NOMO-1 treated with dmso at 0.1 percent for 144 hours (cell line): ENCODE measurements around the gene COL4A2.
"Not testable (repeated sequence)": the region's sequence is repeated elsewhere in the genome, so short reads cannot be mapped to it uniquely, and the experiment has no call there.

ENCODE experiments used
- DNase-seq: peaks from one replicate; lab custom pipeline; 2025; ENCODE audit not compliant: unreplicated experiment; lab: John Stamatoyannopoulos, UW

COL4A2 gene

DNA sequence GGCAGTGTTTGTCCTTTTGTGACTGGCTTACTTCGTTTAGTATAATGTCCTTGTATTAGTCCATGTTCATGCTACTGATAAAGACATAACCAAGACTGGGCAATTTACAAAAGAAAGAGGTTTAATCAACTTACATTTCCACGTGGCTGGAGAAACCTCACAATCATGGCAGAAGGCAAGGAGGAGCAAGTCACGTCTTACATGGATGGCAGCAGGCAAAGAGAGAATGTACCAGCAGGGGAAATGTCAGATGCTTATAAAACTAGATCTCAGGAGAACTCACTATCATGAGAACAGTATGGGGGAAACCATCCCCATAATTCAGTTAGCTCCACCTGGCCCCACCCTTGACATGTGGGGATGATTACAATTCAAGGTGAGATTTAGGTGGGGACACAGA, 14.5 kb downstream of the COL4A2 start:
- not testable (repeated sequence) for DNase-seq

DNA sequence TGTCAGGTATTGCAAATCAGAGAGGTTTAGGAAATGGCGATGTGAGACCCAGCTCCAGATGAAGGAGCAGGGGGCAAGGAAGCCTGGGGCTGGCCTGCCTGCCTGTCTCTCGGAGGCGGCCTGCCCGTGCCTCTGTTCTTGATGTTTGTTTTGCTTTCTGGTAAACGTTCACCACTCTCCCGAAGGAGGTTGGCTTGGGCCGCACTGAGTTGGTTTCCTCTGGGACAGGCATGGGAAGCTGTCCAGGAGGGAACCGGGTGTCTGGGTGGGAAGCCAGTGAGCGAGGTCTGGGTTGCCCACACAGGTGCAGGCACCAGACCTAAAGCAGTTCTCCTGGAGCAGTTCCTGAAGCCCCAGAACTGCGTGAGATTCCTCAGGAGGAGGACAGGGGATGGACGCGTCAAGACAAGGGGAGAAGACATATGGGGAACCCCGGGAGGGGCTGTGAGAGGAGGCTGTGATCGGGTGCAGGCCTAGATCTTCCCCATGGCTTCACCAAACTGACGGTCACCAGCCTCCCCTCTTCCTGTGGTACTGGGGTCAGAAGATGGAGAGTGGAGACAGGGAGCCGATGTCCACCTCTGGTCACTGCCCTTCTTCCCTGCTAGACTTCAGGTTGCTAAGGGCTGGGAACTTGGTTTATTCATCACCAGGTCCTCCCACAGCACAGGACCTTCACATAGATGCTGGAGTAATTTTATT, 15.2 kb downstream of the COL4A2 start:
- no peak for DNase-seq

DNA sequence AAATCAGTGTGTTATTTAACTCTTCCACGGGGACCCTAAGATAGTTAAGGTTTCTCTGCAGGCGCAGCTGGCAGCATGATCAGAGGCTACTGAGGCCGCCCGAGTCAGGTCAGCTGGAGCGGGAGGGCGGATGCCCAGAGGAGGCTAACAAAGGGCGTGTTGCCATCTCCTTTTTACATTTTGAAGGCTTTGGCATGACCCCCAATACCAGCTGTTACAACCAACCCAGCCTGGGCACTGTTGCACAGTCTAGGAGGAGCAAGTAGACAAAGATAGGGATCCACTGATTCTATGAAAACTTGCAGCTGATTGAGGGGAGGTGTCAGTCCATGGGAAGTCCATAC, 15.7 kb downstream of the COL4A2 start:
- no peak for DNase-seq

DNA sequence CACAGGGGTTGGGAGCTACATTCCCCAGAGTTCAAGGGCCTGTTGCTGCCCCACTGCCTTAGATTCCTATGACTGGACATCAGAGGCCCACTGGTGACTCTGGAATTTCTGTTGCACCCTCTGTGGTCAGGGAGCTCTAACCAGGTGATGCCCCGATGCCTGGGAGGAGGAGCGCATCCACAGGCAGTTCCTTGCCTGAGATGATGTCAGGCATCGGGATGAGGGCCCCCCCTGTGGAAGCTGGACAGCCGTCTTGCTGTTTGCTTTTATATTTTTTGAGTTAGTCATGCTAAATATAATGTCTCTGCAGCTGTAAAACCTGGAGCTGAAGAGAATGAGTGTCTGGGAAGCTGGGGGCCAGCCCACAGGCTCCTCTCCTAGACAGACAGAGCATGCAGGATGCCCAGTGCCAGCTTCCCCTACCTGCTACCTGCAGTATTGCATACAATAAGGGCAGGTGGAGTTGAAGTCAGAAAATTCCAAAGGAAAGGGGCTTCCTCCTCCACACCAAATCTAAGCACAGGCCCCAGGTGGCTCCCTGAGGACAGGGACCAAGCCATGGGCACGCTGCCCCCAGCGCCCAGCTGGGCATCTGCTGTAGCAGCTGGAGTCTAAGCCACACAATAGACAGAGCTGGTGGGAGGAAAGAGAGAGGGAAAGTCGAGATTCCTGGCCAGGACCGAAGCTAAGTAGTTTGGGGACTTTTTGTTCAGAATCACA, 16.2 kb downstream of the COL4A2 start:
- no peak for DNase-seq

DNA sequence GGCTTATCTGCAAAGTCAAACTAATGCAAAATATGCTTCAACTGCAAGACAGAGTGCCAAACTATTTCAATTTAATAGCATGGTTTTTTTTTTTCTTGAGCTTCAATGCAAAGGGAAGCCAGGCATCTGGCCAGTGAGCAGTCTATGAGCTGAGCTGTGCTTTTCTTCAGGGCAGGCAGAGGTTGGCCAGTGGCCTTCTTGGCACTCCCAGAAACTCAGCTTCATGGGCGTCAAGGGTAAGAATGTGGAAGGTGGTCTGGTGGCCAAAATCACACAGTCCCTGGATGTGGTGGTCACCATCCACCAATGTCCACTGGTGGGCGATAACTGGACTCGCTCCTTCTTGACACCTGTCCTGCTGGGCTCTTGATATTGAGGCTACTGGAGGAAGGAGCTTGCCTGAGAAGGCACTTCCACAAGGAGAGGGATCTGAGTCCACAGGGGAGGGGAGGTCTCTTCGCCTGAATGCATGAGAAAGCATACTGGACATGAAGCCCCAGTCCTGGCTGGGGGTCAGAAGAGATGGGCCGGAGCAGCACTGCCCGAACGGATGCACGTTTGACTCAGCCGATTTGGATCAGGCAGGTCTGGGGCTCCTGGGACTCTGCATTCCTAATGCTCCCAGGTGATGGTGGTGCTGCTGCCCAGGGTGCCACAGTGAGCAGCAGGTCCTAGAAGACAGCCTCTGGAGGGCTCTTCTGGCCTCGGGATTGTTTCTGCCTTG, 17.1 kb downstream of the COL4A2 start:
- no peak for DNase-seq

DNA sequence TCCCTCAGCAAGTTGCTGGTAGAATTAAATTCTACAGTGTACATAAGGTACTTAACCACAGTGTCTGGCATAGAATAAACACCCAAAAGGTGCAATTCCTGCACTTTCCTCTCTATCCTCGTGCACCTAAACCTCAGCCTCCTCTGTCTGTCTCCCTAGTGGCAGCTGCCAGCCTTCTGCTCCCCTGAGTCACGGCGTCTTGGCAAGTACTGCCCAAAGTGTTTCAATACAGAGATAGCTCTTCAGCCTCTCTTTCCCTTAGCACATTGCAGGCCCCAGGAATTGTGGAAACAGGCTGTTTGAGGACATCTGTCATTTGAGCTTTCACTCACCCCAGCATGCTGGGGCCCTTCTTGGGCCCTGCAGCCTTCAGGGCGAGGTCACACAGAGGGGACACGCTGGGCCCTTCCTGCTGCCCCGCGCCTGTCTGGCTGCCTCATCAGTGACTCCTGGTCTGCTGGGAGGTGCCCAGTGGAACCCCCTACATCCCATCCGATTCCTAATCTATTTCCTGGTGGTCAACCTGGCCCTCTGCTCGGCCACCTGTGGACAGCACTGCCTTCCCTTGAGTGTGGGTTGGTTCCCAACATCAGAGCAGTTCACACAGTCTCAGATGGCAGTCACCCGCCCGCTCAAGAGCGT, 19.3 kb downstream of the COL4A2 start:
- no peak for DNase-seq

DNA sequence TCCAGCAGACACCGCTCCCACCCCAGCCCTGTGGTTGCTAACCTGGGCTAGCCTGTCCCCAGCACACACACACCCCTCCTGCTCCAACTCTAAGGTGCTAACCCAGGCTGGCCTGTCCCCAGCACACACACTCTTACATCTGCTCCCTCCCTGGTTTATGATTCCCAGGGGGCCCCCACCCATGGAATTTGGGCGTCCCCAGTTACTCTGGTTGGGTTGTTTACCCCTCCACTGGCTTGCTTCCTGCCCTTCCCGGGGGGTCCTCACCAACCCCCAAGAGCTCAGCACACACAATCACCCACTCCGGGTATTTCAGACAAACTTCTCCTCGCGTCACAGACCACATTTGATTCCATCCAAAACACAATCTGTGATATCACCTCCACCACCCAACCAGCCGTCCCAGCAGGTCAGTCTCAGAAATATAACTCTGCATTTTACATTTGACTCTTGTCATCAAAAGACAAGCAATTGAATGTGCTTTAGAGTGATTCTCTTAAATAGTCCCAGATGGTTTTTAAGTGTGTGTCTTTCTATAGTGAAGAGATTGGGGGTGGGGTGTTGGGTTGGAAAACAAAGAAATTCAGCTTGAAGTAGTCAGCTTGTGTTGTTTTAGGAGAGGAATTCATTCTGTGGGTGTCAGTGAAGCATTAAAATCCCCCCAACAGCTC, 20.1 kb downstream of the COL4A2 start:
- no peak for DNase-seq

DNA sequence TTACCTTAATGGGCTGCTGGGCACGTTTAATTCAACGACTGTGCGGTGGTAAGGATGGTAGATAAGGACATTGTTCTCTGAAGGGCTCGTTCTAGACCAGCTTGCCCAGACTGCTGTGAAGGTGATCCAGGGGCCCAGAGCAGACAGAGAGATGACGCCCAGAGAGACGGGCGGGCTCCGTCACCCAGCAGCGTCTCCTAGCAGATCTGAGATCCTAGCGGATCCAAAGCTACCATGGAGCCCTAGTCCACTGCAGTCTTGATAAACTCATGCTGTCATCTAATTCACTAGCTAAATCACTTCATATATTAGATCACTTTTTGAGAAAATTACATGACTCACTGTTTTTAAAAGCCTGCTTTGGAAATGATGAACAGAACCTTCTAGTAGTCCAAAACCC, 21.5 kb downstream of the COL4A2 start:
- no peak for DNase-seq

DNA sequence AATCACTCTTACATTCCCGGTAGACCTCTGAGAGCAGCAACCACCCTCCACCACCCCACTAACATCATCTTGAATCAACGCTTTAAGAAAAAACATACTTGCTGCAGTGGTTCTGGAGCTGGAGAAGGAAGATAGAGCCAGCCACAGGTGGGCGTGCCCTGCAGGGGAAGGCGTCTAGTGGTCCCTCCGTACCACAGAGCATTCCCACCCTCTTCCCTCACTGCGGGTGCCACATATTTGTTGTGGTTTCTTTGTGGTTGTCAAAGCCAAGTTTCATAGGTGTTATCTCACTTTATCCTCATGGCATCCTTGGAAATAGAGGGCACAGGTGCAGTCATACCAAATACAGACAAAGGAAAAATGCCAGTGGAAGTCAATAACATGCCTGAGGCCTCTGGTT, 22.2 kb downstream of the COL4A2 start:
- DNase-seq: no peak

DNA sequence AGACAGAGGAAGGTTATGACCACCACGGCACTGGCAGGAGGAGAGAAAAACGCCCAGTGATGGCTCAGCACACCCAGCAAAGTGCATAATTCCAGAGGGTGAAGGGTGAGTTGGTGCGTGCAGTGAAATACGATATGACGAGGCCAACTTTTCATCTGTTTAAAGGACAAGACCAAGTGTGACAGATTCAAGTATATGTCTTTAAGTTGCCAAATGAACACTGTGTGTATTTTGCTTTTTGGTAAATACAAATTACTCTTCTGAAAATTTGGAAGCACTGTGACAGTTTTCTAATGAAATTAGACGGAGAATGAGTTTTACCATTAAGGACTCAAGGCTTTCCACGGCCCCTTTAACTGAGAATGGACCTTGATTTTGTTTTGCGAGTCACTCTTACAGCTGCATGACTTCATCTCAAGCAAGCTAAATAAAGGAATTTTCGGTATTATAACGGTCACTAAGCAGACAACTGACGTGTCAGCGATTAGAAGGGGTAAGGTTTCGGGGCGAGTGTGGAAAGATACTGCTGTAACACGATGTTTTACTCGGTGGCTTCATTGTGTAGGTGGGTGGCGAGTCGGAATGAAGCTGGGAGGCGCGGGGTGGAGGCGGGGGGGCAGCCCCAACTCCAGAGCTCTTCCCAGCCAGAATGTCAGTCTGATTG, 22.8 kb downstream of the COL4A2 start:
- no peak for DNase-seq

DNA sequence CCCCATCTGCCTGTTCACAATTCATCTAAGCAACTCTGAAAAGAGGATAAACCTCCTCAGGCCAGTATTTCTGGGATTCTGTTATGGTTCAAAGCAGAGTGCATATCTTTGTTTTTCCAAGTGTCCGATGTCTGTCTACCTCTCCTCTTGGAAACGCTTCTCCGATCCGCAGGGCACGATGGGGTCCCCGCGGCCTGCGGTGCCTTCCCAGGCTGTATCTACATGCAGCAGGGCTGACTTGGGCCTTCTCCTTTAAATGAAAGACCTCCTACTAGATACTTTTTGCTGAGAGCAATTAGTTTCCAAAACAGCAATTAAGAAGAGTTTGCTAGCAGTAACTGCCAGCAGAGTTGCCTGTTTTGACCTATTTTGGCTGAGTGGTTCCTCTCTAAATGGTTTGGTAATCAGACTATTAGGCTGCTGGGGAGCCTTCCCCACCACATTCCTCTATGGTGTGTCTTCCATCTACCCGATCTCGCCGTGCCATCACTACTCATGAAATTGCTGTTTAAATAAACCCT, 23.5 kb downstream of the COL4A2 start:
- DNase-seq: no peak

DNA sequence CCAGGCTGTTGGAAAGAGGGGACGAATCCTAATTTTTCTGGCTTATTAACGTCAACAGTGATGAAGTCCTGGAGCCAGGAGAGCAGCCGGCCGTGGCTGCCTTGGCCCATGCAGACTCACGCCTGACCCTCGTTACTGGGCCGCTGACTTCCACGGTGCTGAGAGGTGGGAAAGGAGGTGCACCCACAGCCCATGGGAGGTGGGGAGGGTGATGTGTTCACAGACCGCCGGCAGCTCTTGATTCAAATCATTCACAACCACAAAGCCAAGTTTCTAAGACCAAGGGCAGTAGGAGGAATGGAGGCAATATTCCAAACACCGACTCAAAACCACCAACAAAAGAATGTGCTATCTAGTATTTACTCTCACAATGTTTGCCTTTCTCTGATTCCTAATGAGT, 24.3 kb downstream of the COL4A2 start:
- DNase-seq: no peak

DNA sequence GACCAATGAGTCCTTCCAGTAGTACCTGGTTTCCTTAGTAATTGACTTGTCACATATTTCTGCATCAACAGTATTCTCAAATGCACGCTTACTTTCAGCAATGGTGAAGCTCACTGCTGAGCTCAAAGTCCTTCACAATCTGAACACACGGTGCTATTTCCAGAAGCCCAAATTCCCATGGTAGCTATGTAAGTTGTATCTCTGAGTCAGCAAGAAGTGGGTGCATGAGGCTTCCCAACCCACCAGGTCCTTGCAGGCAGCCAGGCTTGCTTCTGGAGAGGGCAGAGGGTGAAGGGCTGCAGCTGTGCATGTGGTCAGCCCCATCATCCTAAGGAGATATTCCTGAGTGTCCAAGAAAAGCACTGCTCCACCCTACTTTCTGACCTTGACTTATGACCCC, 25.7 kb downstream of the COL4A2 start:
- no peak for DNase-seq

DNA sequence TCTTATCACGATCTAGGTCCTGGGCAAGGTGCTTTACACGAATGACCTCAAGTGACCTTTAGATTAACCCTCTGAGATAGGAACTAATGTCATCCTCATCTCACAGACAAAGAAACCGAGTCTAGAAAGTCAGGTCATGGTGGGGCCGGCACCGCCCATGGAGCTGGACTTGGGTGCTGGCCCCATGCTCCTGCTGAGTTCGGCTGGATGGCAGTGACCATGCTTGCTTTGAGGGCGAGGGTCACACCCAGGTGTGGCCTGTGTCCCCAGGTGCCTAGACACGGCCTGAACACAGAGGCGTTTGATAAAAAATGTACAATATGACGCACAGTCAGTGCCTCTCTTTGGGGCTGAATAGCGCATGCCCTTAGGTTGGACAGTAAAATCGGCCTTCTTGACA, 26.8 kb downstream of the COL4A2 start:
- no peak for DNase-seq

DNA sequence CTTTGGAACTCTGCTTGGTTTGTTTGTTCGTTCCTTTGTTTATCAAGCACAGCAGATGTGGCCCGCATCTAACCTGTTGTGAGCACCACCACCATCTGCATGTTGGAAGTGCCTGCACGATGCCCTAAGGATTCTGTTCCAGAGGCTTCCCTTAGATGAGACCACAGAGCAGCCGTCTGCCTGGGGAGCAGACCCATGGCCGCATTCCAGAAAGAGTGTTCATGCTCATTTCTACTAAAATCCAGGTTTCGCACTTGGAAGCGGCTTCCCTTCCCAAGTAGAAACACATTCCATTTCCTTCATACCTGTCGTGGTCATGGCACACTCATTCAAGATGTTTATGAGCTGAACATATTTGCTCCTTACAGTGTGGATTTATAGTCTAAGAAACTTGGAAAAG, 27.2 kb downstream of the COL4A2 start:
- DNase-seq: no peak

DNA sequence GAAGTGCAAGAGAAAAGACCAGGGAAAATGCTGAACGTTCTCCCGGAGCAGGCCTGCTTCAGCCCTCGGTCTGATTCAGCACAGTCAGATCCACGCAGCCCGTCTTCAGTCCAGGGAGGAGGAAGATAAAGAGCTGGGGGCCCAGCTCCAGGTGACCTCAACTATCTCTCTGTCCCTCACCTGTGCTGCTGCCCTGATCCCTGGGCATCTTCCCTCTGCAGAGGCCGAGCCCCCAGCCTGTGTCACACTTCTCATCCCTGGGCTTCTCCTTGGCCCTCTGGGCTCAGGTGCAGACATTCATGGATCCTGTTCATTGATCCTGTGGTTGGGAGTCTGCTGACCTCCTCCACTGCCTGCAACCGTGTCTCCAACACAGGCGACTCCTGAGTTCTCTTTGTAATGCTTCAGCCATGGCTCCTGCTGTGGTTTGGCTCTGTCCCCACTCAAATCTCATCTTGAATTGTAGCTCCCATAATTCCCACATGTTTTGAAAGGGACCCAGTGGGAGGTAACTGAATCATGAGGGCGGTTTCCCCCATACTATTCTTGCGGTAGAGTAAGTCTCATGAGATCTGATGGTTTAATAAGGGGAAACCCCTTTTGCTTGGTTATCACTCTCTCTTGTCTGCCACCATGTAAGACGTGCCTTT, 27.9 kb downstream of the COL4A2 start:
- DNase-seq: no peak

DNA sequence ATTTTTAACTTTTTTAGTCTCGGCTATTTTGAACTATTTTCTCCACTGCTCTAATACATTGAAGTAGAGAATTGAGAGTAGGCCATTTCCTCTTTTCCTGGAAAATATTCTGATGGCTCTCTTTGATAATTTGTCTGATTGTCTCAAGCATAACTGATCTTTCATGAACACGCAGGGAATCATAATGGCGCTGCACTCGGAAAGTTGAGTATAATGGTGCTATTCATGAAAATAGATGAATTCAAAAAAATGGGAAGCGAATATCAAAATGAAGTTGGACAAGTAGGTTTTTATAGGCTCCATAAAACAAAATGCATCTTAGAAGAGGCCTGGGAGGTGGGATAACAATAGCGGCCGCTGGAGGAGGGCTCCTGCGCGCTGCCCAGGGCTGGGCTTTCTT, 29.0 kb downstream of the COL4A2 start:
- DNase-seq: no peak

DNA sequence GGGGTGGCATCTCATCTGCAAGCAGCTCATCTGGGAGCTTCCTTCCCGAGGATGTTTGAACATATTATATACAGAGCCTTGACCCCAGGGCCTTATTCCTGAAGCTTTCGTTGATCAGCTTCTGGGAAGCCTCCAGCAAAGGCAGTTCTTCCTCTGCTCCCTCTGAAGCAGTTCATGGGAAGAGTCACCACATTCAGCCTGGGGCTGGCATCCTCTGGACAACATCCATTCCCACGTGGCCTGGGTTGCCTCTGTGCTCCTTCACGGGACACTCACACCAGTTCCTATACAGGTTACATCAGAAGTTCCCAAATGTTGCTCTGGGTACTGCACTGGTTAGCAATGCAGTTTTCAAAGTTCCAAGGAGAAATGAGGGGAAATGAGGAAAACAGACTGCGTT, 29.6 kb downstream of the COL4A2 start:
- no peak for DNase-seq

DNA sequence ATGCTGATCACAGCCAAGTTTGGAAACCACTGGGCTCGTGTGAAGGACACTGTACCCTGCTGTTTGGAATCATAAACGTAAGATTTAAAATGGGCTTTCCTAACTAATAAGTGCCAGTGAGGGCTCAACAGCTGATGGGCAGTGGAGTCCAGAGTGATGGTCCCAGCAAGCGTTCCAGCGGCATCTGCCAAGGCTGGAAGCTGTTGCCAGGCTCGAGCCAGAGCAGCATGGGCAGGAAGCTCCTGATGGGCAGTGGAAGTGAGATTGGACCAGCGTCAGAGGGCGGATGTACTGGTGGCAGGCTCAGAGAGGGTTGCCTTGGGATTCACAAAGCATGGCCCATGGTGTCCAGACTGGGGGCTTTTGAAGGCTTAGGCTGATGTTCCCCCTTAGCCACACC, 30.2 kb downstream of the COL4A2 start:
- DNase-seq: no peak
